ENCODE measurements around the gene MAP3K15.

Gene MAP3K15

DNA sequence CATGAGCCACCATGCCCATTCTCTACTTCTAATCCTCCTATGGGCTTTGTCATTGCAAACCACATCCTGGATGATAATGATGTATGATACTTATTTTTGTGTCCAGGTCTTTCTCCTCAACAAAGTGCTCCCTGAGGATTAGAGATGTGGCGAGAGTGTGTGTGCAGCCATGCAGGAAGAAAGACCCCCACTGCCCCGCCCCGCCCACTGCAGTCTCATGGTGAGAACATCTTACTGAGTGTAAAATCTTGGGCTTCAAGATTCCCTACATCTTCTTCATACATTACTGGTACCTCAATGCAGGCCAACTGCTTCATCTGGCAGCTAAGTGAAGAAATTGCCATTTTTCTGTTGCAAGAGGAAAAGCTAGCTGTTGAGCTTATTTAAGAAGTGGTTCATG is 25.9 kb upstream of the MAP3K15 start:
- no peak overlapping the region for H3K27ac ChIP-seq (ENCODE audit: low read depth, low read length, poor library complexity, severe bottlenecking)
- H3K36me3 ChIP-seq (ENCODE audit: insufficient read depth, low read length): peaks cover 34% of the 10 kb centered on the region
- no peak for TF ChIP-seq EZH2 (IDR thresholded peaks at IDR 0.05; ENCODE audit: borderline replicate concordance, low read length)
- TF ChIP-seq, protein P1, sequence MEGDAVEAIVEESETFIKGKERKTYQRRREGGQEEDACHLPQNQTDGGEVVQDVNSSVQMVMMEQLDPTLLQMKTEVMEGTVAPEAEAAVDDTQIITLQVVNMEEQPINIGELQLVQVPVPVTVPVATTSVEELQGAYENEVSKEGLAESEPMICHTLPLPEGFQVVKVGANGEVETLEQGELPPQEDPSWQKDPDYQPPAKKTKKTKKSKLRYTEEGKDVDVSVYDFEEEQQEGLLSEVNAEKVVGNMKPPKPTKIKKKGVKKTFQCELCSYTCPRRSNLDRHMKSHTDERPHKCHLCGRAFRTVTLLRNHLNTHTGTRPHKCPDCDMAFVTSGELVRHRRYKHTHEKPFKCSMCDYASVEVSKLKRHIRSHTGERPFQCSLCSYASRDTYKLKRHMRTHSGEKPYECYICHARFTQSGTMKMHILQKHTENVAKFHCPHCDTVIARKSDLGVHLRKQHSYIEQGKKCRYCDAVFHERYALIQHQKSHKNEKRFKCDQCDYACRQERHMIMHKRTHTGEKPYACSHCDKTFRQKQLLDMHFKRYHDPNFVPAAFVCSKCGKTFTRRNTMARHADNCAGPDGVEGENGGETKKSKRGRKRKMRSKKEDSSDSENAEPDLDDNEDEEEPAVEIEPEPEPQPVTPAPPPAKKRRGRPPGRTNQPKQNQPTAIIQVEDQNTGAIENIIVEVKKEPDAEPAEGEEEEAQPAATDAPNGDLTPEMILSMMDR (IDR thresholded peaks at IDR 0.05; ENCODE audit: low read length): no peak
- H4K20me1 ChIP-seq (ENCODE audit: insufficient read depth, low read length): no peaks in the 10 kb centered on the region
- no peak overlapping the region for H2AFZ ChIP-seq (ENCODE audit: low read length)
- no peak overlapping the region for H3K9ac ChIP-seq (ENCODE audit: low read length)
- no peak overlapping the region for H3K4me2 ChIP-seq (ENCODE audit: low read length)
- no peaks in the 10 kb centered on the region for H3K9me2 ChIP-seq (ENCODE audit: low read depth, low read length)
- H3K27me3 ChIP-seq (ENCODE audit: insufficient read depth, low read length): no peaks in the 10 kb centered on the region
- no peaks in the 10 kb centered on the region for H3K79me2 ChIP-seq (ENCODE audit: insufficient read depth, low read length)
- no peaks in the 10 kb centered on the region for H3F3A ChIP-seq (ENCODE audit: insufficient read depth, low read length)
- H3K9me3 ChIP-seq (ENCODE audit: low read length): no peaks in the 10 kb centered on the region
- no peak overlapping the region for H3K4me3 ChIP-seq (ENCODE audit: low read depth, low read length, poor library complexity, severe bottlenecking)
- H3K4me1 ChIP-seq (ENCODE audit: insufficient read depth, low read length, severe bottlenecking): no peaks in the 10 kb centered on the region

DNA sequence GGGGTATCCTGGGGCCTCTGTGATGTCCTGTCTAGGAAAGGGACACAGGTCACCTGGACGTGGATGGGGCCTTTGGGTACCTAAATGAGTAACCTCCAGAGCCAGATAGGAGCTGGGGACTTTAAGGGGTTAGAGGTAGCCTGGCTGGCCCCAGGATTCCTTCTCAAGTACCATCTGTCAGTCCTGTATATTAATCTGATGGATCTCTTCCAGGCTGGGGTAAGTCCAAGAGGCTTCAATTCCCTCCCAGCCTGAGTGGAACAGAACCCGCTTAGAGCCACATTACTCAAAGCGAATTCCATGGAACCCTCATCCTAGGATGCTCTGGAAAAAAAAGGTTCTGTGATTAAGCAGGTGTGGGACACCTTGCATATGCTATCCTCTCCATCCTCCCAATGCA is 24.8 kb upstream of the MAP3K15 start:
- H3K9me3 ChIP-seq (ENCODE audit: low read length): no peaks in the 10 kb centered on the region
- no peak for TF ChIP-seq EZH2 (IDR thresholded peaks at IDR 0.05; ENCODE audit: borderline replicate concordance, low read length)
- TF ChIP-seq, protein P1 (IDR thresholded peaks at IDR 0.05; ENCODE audit: low read length): no peak
- no peaks in the 10 kb centered on the region for H3K79me2 ChIP-seq (ENCODE audit: insufficient read depth, low read length)
- H3K9ac ChIP-seq (ENCODE audit: low read length): no peak overlapping the region
- no peaks in the 10 kb centered on the region for H3K4me1 ChIP-seq (ENCODE audit: insufficient read depth, low read length, severe bottlenecking)
- H3K27me3 ChIP-seq (ENCODE audit: insufficient read depth, low read length): no peaks in the 10 kb centered on the region
- H4K20me1 ChIP-seq (ENCODE audit: insufficient read depth, low read length): no peaks in the 10 kb centered on the region
- no peaks in the 10 kb centered on the region for H3F3A ChIP-seq (ENCODE audit: insufficient read depth, low read length)
- H3K36me3 ChIP-seq (ENCODE audit: insufficient read depth, low read length): peaks cover 27% of the 10 kb centered on the region
- H3K27ac ChIP-seq (ENCODE audit: low read depth, low read length, poor library complexity, severe bottlenecking): no peak overlapping the region
- no peaks in the 10 kb centered on the region for H3K9me2 ChIP-seq (ENCODE audit: low read depth, low read length)
- H3K4me3 ChIP-seq (ENCODE audit: low read depth, low read length, poor library complexity, severe bottlenecking): no peak overlapping the region
- H2AFZ ChIP-seq (ENCODE audit: low read length): no peak overlapping the region
- no peak overlapping the region for H3K4me2 ChIP-seq (ENCODE audit: low read length)

GRCh38 chrX:19539665-19540064 is 24.4 kb upstream of the MAP3K15 start:
- no peaks in the 10 kb centered on the region for H3K4me1 ChIP-seq (ENCODE audit: insufficient read depth, low read length, severe bottlenecking)
- H3K4me2 ChIP-seq (ENCODE audit: low read length): no peak overlapping the region
- H3K9ac ChIP-seq (ENCODE audit: low read length): no peak overlapping the region
- no peaks in the 10 kb centered on the region for H3F3A ChIP-seq (ENCODE audit: insufficient read depth, low read length)
- no peak overlapping the region for H3K4me3 ChIP-seq (ENCODE audit: low read depth, low read length, poor library complexity, severe bottlenecking)
- H3K9me3 ChIP-seq (ENCODE audit: low read length): no peaks in the 10 kb centered on the region
- no peaks in the 10 kb centered on the region for H3K79me2 ChIP-seq (ENCODE audit: insufficient read depth, low read length)
- peaks cover 26% of the 10 kb centered on the region for H3K36me3 ChIP-seq (ENCODE audit: insufficient read depth, low read length)
- H2AFZ ChIP-seq (ENCODE audit: low read length): no peak overlapping the region
- no peak for TF ChIP-seq EZH2 (IDR thresholded peaks at IDR 0.05; ENCODE audit: borderline replicate concordance, low read length)
- TF ChIP-seq, protein P1 (IDR thresholded peaks at IDR 0.05; ENCODE audit: low read length): no peak
- no peak overlapping the region for H3K27ac ChIP-seq (ENCODE audit: low read depth, low read length, poor library complexity, severe bottlenecking)
- H3K9me2 ChIP-seq (ENCODE audit: low read depth, low read length): no peaks in the 10 kb centered on the region
- H3K27me3 ChIP-seq (ENCODE audit: insufficient read depth, low read length): no peaks in the 10 kb centered on the region
- no peaks in the 10 kb centered on the region for H4K20me1 ChIP-seq (ENCODE audit: insufficient read depth, low read length)

Data from OCI-LY1 (cell line).